ENCODE data around the gene PTCD2. TPM values are rescaled to one million over a fixed set of nuclear protein-coding genes. Genes with fewer than 3 reads are reported as not detected.

Gene PTCD2
- total and polyA plus RNA-seq, 9 of the 15 experiments (the other 6 are each of a cell fraction or from before 2014, with no cell fraction given) = 11.9 to 28.5 (median 18.6) TPM

GRCh38 chr5:72282878-72283277, 37.3 kb upstream of the PTCD2 start (continued):
- TF ChIP-seq POU5F1 (IDR thresholded peaks at IDR 0.05; ENCODE audit: borderline replicate concordance, low read depth, low read length, partially characterized antibody) (no peak), ZHX1 (conservative IDR thresholded peaks at IDR 0.05; ENCODE audit: low read length) (no peak), CCNT2 (IDR thresholded peaks at IDR 0.05; ENCODE audit: borderline replicate concordance, extremely low read depth, insufficient read length, low read depth, low read length) (peak; percentile 23), TEAD4 (IDR thresholded peaks at IDR 0.05; ENCODE audit: low read length) (peak; percentile 18; the same call in 1 of the 2 replicates), TEAD4 (CRISPR knock-in tag; IDR thresholded peaks at IDR 0.05; ENCODE audit: borderline replicate concordance) (no peak), ILF3 (IDR thresholded peaks at IDR 0.05; ENCODE audit: borderline replicate concordance) (peak; percentile 41; the same call in 1 of the 2 replicates), ZNF592 (IDR thresholded peaks at IDR 0.05) (peak; percentile 31), RCOR1 (IDR thresholded peaks at IDR 0.05; ENCODE audit: borderline replicate concordance in 1 of 2, low read depth in 2 of 2, low read length in 2 of 2) (peak in 1 of 2 experiments; percentile 52; a peak in 1 of 4 replicates), SOX6 (IDR thresholded peaks at IDR 0.05) (peak; percentile 29; the same call in 1 of the 2 replicates), NONO (IDR thresholded peaks at IDR 0.05; ENCODE audit: low read depth in 2 of 2, low read length in 1 of 2) (no peak), ELF2 (CRISPR knock-in tag; IDR thresholded peaks at IDR 0.05) (0 out of 2 replicates have a peak, but pooled peaks have one; percentile 1), TEAD1 (CRISPR knock-in tag; IDR thresholded peaks at IDR 0.05) (peak in 1 of 2 experiments; percentile 54; a peak in 1 of 4 replicates)
